ENCODE measurements around the gene GRIN2A. TPM values are rescaled to one million over a fixed set of nuclear protein-coding genes. Genes with fewer than 3 reads are reported as not detected.

Gene GRIN2A
- total RNA-seq, 1 donor from 2014 or later = not detected

DNA sequence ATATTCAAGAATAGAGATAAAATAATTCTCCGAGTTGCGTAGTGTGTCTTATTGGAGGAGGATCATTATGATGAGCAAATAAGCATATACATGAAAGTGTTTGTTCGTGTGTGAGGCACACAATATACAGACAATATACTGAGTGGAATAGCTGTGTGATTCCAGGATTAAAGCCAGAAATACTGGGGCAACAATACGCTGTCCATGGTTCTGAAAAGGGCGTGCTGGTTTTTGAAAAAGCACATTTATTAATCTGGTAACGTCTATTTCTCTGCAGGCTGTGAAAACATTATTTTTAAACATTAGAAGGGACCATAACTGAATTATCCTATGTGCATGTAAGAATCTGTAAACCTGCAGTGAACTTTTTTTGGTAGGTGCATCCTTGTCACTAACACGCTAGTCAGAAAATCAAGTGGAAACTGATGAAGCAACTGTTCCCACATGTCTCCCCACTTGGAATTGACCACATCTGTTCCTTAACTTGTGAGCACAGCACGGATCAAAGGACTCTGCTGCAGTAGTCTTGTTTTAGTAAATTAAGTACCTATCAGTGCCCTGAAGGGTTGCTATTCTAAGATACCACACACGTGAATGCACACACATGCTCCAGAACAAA lies 346.0 kb downstream of the GRIN2A start:
- Mint-ChIP-seq H3K27ac (ENCODE audit: unreplicated experiment) (no peak overlapping the region), H3K36me3 (ENCODE audit: low read depth) (no peaks in the 10 kb centered on the region), H3K4me1 (ENCODE audit: low read depth) (no peaks in the 10 kb centered on the region), H3K27me3 (ENCODE audit: low read depth) (no peaks in the 10 kb centered on the region), H3K9me3 (ENCODE audit: low read depth) (no peaks in the 10 kb centered on the region), H3K4me3 (ENCODE audit: unreplicated experiment) (no peak overlapping the region)
- TF ChIP-seq, protein P1, sequence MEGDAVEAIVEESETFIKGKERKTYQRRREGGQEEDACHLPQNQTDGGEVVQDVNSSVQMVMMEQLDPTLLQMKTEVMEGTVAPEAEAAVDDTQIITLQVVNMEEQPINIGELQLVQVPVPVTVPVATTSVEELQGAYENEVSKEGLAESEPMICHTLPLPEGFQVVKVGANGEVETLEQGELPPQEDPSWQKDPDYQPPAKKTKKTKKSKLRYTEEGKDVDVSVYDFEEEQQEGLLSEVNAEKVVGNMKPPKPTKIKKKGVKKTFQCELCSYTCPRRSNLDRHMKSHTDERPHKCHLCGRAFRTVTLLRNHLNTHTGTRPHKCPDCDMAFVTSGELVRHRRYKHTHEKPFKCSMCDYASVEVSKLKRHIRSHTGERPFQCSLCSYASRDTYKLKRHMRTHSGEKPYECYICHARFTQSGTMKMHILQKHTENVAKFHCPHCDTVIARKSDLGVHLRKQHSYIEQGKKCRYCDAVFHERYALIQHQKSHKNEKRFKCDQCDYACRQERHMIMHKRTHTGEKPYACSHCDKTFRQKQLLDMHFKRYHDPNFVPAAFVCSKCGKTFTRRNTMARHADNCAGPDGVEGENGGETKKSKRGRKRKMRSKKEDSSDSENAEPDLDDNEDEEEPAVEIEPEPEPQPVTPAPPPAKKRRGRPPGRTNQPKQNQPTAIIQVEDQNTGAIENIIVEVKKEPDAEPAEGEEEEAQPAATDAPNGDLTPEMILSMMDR (IDR thresholded peaks at IDR 0.05) = no peak
- DNase-seq (ENCODE audit: low spot score) = no peak

DNA sequence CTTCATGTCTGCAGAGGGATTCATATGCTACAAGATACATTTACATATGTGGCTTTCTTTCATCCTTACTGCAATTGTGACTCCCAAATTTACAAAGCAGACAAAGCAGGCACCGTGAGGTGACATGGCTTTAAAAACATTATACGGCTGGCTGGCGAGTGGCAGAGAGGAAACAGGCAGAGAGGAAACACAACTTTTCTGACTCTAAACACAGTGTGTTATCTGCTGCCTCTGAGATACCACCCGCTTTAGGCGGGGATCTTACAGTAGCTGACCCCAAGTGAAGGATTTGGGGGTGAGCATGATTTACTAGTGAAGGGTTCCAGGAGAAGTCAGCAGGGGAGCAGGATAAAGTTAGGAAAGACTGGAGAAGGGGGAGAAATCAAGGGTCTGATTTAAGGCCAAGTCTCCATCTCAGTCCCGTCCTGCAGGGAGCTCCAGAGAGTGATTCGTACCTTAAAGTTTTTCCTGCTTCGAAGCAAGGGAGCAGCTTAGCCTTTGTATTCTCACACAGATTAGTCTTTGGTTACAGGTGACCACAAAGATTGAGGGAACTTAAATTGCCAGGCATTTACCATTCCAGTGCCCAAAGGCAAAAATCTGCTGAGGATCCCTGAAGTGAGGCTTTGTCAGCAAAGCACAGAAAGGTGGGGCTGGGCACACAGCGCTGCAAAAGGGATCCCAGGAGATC lies 355.0 kb downstream of the GRIN2A start:
- TF ChIP-seq, protein P1 (IDR thresholded peaks at IDR 0.05) = no peak
- no peak overlapping the region for H3K4me3 Mint-ChIP-seq (ENCODE audit: unreplicated experiment)
- DNase-seq (ENCODE audit: low spot score) = no peak
- H3K36me3 Mint-ChIP-seq (ENCODE audit: low read depth) = no peaks in the 10 kb centered on the region
- no peak overlapping the region for H3K27ac Mint-ChIP-seq (ENCODE audit: unreplicated experiment)
- H3K27me3 Mint-ChIP-seq (ENCODE audit: low read depth) = no peaks in the 10 kb centered on the region
- H3K9me3 Mint-ChIP-seq (ENCODE audit: low read depth) = no peaks in the 10 kb centered on the region
- H3K4me1 Mint-ChIP-seq (ENCODE audit: low read depth) = no peaks in the 10 kb centered on the region

DNA sequence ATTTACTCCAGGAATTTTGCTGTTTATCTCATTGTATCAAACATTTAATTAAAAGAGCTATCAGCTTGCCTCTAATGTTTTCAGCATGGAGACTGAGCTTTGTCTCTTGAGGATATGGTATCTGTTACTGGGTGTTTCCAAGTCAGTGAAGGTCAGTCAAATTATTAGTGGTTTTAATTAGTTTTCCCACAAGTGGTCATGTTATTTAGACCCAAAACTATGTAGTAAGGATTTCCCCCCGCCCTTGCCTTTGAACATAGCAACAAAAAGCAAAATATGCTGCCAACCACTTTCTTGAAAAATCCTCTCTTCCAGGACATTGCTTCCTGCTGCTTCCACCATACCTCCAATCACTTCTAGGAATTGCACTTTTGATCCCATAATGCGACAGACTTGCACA lies 355.6 kb downstream of the GRIN2A start:
- peaks cover 1% of the 10 kb centered on the region for H3K27me3 Mint-ChIP-seq (ENCODE audit: low read depth)
- no peak overlapping the region for H3K27ac Mint-ChIP-seq (ENCODE audit: unreplicated experiment)
- no peaks in the 10 kb centered on the region for H3K36me3 Mint-ChIP-seq (ENCODE audit: low read depth)
- no peak for DNase-seq (ENCODE audit: low spot score)
- H3K9me3 Mint-ChIP-seq (ENCODE audit: low read depth) = no peaks in the 10 kb centered on the region
- H3K4me1 Mint-ChIP-seq (ENCODE audit: low read depth) = no peaks in the 10 kb centered on the region
- TF ChIP-seq, protein P1 (IDR thresholded peaks at IDR 0.05) = no peak
- H3K4me3 Mint-ChIP-seq (ENCODE audit: unreplicated experiment) = no peak overlapping the region

DNA sequence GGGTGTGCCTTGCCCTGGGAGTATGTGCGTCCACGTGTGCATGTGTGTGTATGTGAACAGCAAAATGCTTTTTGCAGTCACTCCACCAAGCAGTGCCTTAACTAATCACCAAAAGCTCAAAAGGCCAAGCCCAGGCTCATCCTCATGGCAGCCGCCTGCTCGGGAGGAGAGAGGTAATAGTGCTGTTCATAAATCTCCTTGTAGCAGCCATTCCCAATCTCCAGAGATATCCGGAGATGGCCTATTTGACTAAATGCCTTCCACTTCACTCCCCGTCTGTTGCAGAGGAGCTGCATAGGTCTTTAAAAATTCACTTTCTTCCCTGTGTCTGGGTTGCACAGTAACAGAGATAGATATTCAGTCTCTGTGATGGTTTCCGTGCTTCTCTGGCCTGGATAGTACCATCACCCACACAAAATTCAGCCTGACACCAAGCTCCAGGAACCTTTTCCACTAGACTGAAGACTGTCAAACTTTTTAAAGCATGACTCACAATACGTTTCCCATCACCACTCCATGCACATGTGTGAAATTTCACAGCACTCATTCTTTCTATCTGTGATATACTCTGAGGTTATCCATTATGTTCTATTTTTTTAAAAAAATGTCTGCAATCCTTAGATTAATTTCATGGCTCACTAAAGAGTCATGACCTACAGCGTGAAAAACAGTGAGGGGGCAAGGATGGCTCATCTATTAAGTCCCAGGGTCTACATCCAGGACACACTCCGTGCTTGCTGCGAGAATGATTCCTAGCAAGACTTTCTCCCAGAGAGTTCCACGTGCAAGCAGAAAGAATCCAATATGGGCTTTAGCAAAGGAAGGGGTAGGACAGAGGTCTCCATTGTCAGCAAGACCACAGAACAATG lies 357.8 kb downstream of the GRIN2A start:
- H3K27me3 Mint-ChIP-seq (ENCODE audit: low read depth) = peaks cover 11% of the 10 kb centered on the region
- no peaks in the 10 kb centered on the region for H3K9me3 Mint-ChIP-seq (ENCODE audit: low read depth)
- DNase-seq (ENCODE audit: low spot score) = no peak
- H3K27ac Mint-ChIP-seq (ENCODE audit: unreplicated experiment) = no peak overlapping the region
- TF ChIP-seq, protein P1 (IDR thresholded peaks at IDR 0.05) = no peak
- no peak overlapping the region for H3K4me3 Mint-ChIP-seq (ENCODE audit: unreplicated experiment)
- no peaks in the 10 kb centered on the region for H3K36me3 Mint-ChIP-seq (ENCODE audit: low read depth)
- H3K4me1 Mint-ChIP-seq (ENCODE audit: low read depth) = no peaks in the 10 kb centered on the region

DNA sequence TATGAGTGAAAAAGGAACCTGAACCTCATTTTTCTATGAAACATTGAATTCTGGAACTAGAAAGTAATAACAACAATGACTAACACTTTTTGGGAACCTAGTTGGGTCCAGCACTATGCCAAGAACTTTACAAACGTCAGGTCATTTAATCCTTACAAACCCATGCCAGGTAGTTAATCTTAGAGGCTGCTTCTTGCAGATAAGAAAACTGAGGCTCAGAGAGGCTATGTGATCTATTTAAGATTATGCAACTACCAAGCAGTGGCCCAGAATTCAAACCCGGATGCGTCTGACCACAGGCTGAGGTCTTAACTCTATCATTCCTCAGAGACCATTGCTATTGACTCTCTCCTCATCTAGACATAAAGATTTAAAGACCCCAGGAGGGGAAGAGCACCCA lies 358.7 kb downstream of the GRIN2A start:
- TF ChIP-seq, protein P1 (IDR thresholded peaks at IDR 0.05) = no peak
- Mint-ChIP-seq H3K27me3 (ENCODE audit: low read depth) (peaks cover 11% of the 10 kb centered on the region), H3K36me3 (ENCODE audit: low read depth) (no peaks in the 10 kb centered on the region), H3K27ac (ENCODE audit: unreplicated experiment) (no peak overlapping the region), H3K4me3 (ENCODE audit: unreplicated experiment) (no peak overlapping the region), H3K4me1 (ENCODE audit: low read depth) (no peaks in the 10 kb centered on the region), H3K9me3 (ENCODE audit: low read depth) (no peaks in the 10 kb centered on the region)
- DNase-seq (ENCODE audit: low spot score) = no peak

Data from chondrocyte (in vitro differentiated cells).